K562 (cell line): ENCODE results near the gene PFN3.

Source experiments
- ARNT ChIP-seq, 2 experiments: fragments of 450-650 bp; IDR thresholded peaks; 2 replicates each; pipeline ENCODE4 v1.6.1; 2016; ENCODE audit warnings: mild to moderate bottlenecking in 1 of 2
- CEBPB ChIP-seq: fragments of 450-650 bp; IDR thresholded peaks from 2 replicates; pipeline ENCODE4 v1.6.1; 2016; ENCODE audit warnings: missing genetic modification characterization, missing compliant biosample characterization
- CTCF ChIP-seq, 3 experiments: IDR thresholded peaks in 2 of 3; conservative IDR thresholded peaks in 1 of 3; 2 replicates each; pipeline ENCODE4 v1.5.1; 2011 to 2012; ENCODE audit warnings: low read length in 3 of 3, mild to moderate bottlenecking in 3 of 3, control low read depth in 2 of 3, improper control_type of control experiment in 1 of 3, inconsistent platforms in 1 of 3, low read depth in 1 of 3, mixed read lengths in 1 of 3, moderate library complexity in 1 of 3; ENCODE audit not compliant: insufficient read depth in 2 of 3
- EZH2 ChIP-seq: IDR thresholded peaks from 2 replicates; pipeline ENCODE4 v1.6.1; 2012; ENCODE audit warnings: low read depth, mild to moderate bottlenecking, inconsistent platforms, low read length, borderline replicate concordance
- FOSL1 ChIP-seq: fragments of 200-800 bp; sonication (Bioruptor generic); conservative IDR thresholded peaks from 2 replicates; pipeline ENCODE4 v1.6.1; 2016; ENCODE audit warnings: missing genetic modification characterization, missing compliant biosample characterization
- POLR2AphosphoS2 ChIP-seq: IDR thresholded peaks from 2 replicates; pipeline ENCODE4 v1.6.1; 2012; ENCODE audit warnings: low read length, improper control_type of control experiment
- POLR2AphosphoS5 ChIP-seq: IDR thresholded peaks from 2 replicates; pipeline ENCODE4 v1.6.1; 2011; ENCODE audit warnings: mild to moderate bottlenecking, low read depth, low read length, moderate library complexity; ENCODE audit not compliant: control insufficient read depth, insufficient read depth
- RCOR1 ChIP-seq, 2 experiments: IDR thresholded peaks; 2 replicates each; pipeline ENCODE4 v1.6.1; 2012; ENCODE audit warnings: low read depth in 2 of 2, low read length in 2 of 2, borderline replicate concordance in 1 of 2, improper control_type of control experiment in 1 of 2
- TCF3 ChIP-seq: sonication (generic); formaldehyde crosslinking; IDR thresholded peaks from 2 replicates; pipeline ENCODE4 v1.4.0; 2020; ENCODE audit warnings: mild to moderate bottlenecking, missing genetic modification reagents
- ZNF24 ChIP-seq: fragments of 450-650 bp; IDR thresholded peaks from 2 replicates; pipeline ENCODE4 v1.6.1; 2016
- ZNF282 ChIP-seq: sonication (generic); formaldehyde crosslinking; IDR thresholded peaks from 2 replicates; pipeline ENCODE4 v1.8.1; 2023; ENCODE audit warnings: missing genetic modification reagents
- TF ChIP-seq, protein P1 (sequence below): sonication (generic); formaldehyde crosslinking; IDR thresholded peaks from 2 replicates; pipeline ENCODE4 v1.8.1; 2022; ENCODE audit warnings: missing genetic modification reagents
- TF ChIP-seq, protein P2 (sequence below): sonication (generic); formaldehyde crosslinking; IDR thresholded peaks from 2 replicates; pipeline ENCODE4 v1.8.0; 2022; ENCODE audit warnings: mild to moderate bottlenecking, missing genetic modification reagents
- TF ChIP-seq, protein P3 (sequence below): fragments of 200-800 bp; sonication (Bioruptor generic); IDR thresholded peaks from 2 replicates; pipeline ENCODE4 v1.6.1; 2016; ENCODE audit warnings: missing genetic modification characterization, missing compliant biosample characterization

GRCh38 chr5:177359860-177360259 is 40.6 kb downstream of the PFN3 start:
- TF ChIP-seq EZH2 (no peak), POLR2AphosphoS5 (no peak), ZNF282 (CRISPR knock-in tag) (no peak), TCF3 (CRISPR knock-in tag) (no peak), RCOR1 (IDR thresholded peaks at IDR 0.05; ENCODE audit: borderline replicate concordance in 1 of 2, low read depth in 2 of 2, low read length in 2 of 2) (no peak), FOSL1 (tag) (no peak), CTCF (IDR thresholded peaks at IDR 0.05 in 2 of 3, conservative IDR thresholded peaks at IDR 0.05 in 1 of 3; ENCODE audit: insufficient read depth in 2 of 3, low read depth in 1 of 3, low read length in 3 of 3) (no peak), ARNT (IDR thresholded peaks at IDR 0.05) (no peak), ZNF24 (no peak), POLR2AphosphoS2 (no peak), CEBPB (tag) (no peak)
- TF ChIP-seq, protein P1, sequence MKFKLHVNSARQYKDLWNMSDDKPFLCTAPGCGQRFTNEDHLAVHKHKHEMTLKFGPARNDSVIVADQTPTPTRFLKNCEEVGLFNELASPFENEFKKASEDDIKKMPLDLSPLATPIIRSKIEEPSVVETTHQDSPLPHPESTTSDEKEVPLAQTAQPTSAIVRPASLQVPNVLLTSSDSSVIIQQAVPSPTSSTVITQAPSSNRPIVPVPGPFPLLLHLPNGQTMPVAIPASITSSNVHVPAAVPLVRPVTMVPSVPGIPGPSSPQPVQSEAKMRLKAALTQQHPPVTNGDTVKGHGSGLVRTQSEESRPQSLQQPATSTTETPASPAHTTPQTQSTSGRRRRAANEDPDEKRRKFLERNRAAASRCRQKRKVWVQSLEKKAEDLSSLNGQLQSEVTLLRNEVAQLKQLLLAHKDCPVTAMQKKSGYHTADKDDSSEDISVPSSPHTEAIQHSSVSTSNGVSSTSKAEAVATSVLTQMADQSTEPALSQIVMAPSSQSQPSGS (CRISPR knock-in tag) = no peak
- TF ChIP-seq, protein P2, sequence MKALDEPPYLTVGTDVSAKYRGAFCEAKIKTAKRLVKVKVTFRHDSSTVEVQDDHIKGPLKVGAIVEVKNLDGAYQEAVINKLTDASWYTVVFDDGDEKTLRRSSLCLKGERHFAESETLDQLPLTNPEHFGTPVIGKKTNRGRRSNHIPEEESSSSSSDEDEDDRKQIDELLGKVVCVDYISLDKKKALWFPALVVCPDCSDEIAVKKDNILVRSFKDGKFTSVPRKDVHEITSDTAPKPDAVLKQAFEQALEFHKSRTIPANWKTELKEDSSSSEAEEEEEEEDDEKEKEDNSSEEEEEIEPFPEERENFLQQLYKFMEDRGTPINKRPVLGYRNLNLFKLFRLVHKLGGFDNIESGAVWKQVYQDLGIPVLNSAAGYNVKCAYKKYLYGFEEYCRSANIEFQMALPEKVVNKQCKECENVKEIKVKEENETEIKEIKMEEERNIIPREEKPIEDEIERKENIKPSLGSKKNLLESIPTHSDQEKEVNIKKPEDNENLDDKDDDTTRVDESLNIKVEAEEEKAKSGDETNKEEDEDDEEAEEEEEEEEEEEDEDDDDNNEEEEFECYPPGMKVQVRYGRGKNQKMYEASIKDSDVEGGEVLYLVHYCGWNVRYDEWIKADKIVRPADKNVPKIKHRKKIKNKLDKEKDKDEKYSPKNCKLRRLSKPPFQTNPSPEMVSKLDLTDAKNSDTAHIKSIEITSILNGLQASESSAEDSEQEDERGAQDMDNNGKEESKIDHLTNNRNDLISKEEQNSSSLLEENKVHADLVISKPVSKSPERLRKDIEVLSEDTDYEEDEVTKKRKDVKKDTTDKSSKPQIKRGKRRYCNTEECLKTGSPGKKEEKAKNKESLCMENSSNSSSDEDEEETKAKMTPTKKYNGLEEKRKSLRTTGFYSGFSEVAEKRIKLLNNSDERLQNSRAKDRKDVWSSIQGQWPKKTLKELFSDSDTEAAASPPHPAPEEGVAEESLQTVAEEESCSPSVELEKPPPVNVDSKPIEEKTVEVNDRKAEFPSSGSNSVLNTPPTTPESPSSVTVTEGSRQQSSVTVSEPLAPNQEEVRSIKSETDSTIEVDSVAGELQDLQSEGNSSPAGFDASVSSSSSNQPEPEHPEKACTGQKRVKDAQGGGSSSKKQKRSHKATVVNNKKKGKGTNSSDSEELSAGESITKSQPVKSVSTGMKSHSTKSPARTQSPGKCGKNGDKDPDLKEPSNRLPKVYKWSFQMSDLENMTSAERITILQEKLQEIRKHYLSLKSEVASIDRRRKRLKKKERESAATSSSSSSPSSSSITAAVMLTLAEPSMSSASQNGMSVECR (CRISPR knock-in tag) = no peak
- TF ChIP-seq, protein P3, sequence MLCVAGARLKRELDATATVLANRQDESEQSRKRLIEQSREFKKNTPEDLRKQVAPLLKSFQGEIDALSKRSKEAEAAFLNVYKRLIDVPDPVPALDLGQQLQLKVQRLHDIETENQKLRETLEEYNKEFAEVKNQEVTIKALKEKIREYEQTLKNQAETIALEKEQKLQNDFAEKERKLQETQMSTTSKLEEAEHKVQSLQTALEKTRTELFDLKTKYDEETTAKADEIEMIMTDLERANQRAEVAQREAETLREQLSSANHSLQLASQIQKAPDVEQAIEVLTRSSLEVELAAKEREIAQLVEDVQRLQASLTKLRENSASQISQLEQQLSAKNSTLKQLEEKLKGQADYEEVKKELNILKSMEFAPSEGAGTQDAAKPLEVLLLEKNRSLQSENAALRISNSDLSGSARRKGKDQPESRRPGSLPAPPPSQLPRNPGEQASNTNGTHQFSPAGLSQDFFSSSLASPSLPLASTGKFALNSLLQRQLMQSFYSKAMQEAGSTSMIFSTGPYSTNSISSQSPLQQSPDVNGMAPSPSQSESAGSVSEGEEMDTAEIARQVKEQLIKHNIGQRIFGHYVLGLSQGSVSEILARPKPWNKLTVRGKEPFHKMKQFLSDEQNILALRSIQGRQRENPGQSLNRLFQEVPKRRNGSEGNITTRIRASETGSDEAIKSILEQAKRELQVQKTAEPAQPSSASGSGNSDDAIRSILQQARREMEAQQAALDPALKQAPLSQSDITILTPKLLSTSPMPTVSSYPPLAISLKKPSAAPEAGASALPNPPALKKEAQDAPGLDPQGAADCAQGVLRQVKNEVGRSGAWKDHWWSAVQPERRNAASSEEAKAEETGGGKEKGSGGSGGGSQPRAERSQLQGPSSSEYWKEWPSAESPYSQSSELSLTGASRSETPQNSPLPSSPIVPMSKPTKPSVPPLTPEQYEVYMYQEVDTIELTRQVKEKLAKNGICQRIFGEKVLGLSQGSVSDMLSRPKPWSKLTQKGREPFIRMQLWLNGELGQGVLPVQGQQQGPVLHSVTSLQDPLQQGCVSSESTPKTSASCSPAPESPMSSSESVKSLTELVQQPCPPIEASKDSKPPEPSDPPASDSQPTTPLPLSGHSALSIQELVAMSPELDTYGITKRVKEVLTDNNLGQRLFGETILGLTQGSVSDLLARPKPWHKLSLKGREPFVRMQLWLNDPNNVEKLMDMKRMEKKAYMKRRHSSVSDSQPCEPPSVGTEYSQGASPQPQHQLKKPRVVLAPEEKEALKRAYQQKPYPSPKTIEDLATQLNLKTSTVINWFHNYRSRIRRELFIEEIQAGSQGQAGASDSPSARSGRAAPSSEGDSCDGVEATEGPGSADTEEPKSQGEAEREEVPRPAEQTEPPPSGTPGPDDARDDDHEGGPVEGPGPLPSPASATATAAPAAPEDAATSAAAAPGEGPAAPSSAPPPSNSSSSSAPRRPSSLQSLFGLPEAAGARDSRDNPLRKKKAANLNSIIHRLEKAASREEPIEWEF = no peak
